Thyroid gland (tissue), 4 donors: ENCODE results near the gene GLRA2.

Source experiments
- CTCF ChIP-seq, 6 experiments: fragments of 200-600 bp in 3 of 6; fragments of 450-650 bp in 3 of 6; sonication (generic) in 3 of 6; IDR thresholded peaks; one replicate each; pipeline ENCODE4 v1.5.1; 2016 to 2019; ENCODE audit warnings: antibody characterized with exemption in 6 of 6, mild to moderate bottlenecking in 2 of 6, inconsistent platforms in 1 of 6, moderate library complexity in 1 of 6
- POLR2A ChIP-seq, 2 donors: fragments of 450-650 bp; IDR thresholded peaks; one replicate each; pipeline ENCODE4 v1.6.1; 2017; ENCODE audit warnings: antibody characterized with exemption in 2 of 2, mild to moderate bottlenecking in 2 of 2, moderate library complexity in 1 of 2

- TF ChIP-seq CTCF (IDR thresholded peaks at IDR 0.05) (no peak), POLR2A (IDR thresholded peaks at IDR 0.05) (no peak)
Measured at GRCh38 chrX:14533867-14534266, 4.5 kb downstream of the GLRA2 start.
